ENCODE results near the gene CLIP2.
"Not testable (repeated sequence)": the region's sequence is repeated elsewhere in the genome, so short reads cannot be mapped to it uniquely, and the experiment has no call there.

CLIP2 gene

DNA sequence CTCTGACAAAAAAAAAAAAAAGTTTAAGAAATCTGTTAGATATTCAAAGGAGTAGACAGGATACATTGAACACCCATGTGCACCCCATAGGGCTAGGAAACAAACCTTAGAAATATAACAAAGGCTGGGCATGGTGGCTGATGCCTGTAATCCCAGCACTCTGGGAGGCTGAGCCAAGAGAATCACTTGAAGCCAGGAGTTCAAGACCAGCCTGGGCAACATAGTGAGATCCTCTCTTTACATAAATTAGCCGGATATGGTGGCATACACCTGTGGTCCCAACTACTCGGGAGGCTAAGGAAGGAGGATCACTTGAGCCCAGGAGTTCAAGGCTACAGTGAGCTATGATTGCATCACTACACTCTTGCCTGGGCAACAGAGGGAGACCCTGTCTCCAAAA, 15.3 kb downstream of the CLIP2 start:
- no peak overlapping the region for H3K4me3 Mint-ChIP-seq
- ATAC-seq, result no peak

DNA sequence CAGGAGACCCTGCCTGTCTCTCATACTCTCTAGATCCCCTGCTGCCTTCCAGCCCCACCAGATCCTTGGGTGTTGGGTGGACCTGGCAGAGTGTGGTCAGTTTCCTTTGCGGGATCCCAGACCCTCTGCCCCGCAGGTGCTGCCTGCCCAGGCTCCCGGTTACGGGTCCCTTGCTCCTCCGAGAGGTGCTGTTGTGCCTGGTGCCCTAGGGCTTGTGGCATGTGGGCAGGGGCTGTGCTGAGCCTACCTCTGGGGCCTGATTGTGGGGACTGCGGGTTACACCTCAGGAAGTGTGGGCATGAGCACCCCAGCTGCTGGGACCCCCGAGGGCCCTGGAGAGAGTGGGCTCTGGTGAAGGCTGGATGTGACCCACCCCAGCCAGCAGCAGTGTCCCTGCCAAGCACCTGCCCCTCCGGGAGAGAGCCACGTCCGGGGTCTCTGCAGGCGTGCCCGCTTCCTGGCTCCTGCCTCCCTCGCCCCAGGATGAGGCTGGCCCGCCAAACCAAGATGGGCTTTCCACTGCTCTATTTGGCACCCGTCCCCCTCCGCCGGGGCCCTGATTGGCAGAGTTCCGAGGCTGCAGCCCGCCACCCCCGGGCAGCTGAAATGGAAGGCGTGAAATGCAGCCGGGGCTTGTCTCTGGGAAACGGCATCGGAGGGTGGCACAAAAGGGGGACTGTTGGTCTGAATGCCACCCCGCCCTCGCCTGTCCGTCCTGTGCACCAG, 17.0 kb downstream of the CLIP2 start:
- Mint-ChIP-seq H3K27me3 (peaks cover 25% of the 10 kb centered on the region), H3K27ac (peak overlapping the region in 1 of 2 donors; percentile 34), H3K4me3 (peak overlapping the region; percentile 79), H3K9me3 (no peaks in the 10 kb centered on the region), H3K4me1 (peaks cover 24% of the 10 kb centered on the region)
- DNase-seq (peak in 1 of 2 donors; percentile 26), ATAC-seq (peak; percentile 59)

More for the DNA sequence above, 15.3 kb downstream of the CLIP2 start:
- peak overlapping the region; percentile 46 to 63 for H3K27ac Mint-ChIP-seq
- peaks cover 25% of the 10 kb centered on the region for H3K27me3 Mint-ChIP-seq
- no peak for DNase-seq
- no peaks in the 10 kb centered on the region for H3K9me3 Mint-ChIP-seq
- H3K4me1 Mint-ChIP-seq, result peaks cover 24% of the 10 kb centered on the region

DNA sequence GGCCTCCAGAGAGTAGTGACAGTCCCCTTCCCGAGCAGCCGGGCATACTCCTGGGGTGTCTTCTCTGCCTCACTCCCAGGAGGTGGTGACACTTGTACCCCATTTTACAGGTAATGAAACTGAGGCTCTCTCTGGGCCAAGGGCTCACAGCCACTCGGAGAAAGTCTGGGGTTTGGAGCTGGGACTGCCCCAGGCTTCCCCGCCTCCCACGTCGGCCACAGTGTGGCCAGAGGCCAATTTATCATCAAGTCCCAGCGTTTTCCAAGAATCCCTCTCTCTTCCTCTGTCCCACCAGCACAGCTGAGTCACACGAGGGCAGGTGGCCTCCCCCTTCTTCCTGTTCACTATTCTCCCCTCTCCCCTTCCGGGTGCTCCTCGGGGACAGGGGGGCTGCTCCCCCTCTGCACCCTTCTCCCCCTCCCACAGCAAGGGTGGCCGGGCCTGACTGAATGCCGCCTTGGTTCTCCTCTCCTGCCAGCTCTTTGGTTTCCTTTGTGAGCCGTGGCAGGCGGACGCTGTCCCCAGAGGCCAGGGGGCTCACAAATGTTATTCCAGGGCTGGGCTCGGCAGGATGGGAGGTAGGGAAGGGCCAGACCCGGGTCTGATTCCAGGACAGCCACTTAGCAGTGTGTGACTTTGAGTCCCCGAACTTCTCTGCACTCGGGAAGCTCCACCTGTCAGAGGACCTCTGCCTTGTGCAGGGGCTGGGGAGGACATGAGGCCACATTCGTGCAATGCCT, 17.7 kb downstream of the CLIP2 start:
- peaks cover 25% of the 10 kb centered on the region for H3K27me3 Mint-ChIP-seq
- H3K27ac Mint-ChIP-seq, result no peak overlapping the region
- peak; percentile 15 to 42 for DNase-seq
- ATAC-seq, result peak; percentile 77
- H3K4me1 Mint-ChIP-seq, result peaks cover 24% of the 10 kb centered on the region
- H3K4me3 Mint-ChIP-seq, result peak overlapping the region; percentile 79
- H3K9me3 Mint-ChIP-seq, result no peaks in the 10 kb centered on the region

DNA sequence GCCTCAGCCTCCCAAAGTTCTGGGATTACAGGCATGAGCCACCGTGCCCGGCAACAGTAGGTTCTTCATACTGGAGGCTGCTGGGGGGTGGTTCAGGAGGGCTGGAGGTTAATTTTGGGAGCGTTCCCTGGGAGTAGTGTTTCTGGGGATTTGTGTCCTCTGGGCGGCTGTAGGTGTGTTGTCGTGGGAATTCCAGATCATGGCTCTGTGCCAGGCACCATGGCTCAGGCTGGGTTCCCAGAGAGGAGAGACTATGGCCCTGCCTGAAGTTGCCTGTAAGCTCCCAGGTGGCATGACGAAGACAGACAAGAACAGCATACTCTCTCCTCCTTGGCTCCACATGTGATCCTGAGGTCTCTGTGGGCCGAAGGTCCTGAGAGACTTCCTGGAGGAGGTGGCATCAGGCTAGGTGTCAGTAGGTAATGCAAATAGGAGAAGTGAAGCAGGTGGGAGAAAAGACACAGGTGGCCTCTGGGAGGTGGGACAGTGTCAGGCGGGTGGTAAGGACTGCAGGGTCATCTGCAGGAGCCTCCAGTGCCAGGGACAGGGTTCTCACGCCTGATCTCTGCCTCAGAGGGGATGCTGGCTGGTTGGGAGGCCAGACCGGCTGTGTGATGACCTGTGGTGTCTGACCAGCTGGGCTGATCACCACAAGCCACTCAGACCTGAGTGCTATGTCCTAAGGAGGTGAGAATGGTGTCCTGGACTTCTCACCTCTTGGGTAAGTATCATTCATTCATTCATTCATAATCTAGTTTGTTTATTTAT, 18.7 kb downstream of the CLIP2 start:
- peaks cover 24% of the 10 kb centered on the region for H3K4me1 Mint-ChIP-seq
- H3K4me3 Mint-ChIP-seq, result no peak overlapping the region
- no peak overlapping the region for H3K27ac Mint-ChIP-seq
- peaks cover 25% of the 10 kb centered on the region for H3K27me3 Mint-ChIP-seq
- ATAC-seq, result no peak
- no peak for DNase-seq
- no peaks in the 10 kb centered on the region for H3K9me3 Mint-ChIP-seq

DNA sequence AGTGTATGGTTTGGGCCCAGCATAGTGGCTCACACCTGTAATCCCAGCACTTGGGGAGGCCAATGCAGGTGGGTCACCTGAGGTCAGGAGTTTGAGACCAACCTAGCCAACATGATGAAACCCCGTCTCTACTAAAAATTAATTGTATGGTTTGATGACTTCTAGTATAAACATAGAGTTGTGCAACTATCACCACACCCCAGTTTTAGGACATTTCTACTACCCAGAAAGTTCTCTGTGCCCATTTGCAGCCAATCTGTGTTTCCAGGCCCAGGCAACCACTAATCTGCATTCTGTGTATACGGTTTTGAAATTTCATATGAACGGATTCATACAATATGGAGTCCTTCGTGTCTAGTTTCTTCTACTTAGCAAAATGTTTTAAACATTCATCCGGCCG, 20.0 kb downstream of the CLIP2 start:
- no peak overlapping the region for H3K4me3 Mint-ChIP-seq
- DNase-seq (no peak), ATAC-seq (no peak)
- H3K27me3 Mint-ChIP-seq, result peaks cover 25% of the 10 kb centered on the region
- H3K27ac Mint-ChIP-seq, result no peak overlapping the region
- no peaks in the 10 kb centered on the region for H3K9me3 Mint-ChIP-seq
- H3K4me1 Mint-ChIP-seq, result peaks cover 24% of the 10 kb centered on the region

DNA sequence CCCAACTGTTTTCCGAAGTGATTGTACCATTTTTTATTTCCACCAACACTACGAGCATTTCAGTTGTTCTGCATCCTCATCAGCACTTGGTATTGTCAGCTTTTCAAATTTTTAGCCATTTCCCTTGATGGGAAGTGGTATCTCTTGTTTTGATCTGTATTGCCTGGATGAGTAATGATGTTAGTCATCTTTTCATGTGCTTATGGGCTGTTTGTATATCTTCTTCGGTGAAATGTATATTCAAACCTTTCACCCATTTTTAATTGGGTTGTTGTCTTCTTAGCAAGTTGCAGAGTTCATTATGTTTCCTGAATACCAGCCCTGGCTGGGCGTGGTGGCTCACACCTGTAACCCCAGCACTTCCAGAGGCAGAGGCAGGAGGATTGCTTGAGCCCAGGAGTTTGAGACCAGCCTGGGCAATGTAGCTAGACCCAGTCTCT, 22.1 kb downstream of the CLIP2 start:
- DNase-seq (no peak), ATAC-seq (no peak)
- peaks cover 16% of the 10 kb centered on the region for H3K4me1 Mint-ChIP-seq
- H3K9me3 Mint-ChIP-seq, result no peaks in the 10 kb centered on the region
- H3K4me3 Mint-ChIP-seq, result no peak overlapping the region
- H3K27me3 Mint-ChIP-seq, result peaks cover 17% of the 10 kb centered on the region
- H3K27ac Mint-ChIP-seq, result no peak overlapping the region

DNA sequence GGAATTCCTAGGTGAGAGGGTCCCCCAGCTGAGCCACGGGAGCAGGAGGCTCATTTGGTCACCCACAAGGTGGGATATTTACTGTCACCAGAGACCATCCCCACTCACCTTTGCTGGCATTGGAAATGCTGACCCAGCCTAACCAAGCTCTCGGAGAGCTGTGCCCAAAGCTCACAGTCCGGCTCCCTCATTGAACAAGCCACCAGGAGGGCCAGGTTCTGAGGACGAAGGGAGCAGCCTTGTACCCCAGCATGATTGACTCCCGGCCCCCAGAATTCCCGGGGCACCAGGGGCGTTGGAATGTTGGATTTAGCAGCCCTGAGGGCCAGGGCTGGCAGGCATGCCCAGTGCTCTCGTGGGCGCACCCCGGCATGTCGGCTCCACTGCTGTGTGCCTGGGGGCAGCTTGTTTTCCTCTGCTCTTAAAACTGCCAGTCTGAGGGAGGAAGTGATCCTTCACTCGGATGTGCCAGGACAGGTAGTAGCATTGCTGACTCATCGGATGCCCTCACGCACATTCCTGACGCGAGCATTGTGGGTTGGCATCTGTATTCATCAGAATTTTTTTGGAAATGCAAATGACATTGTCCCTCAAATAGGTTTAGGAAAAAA, 23.3 kb downstream of the CLIP2 start:
- no peak overlapping the region for H3K4me3 Mint-ChIP-seq
- H3K4me1 Mint-ChIP-seq, result peaks cover 4% of the 10 kb centered on the region
- ATAC-seq (no peak), DNase-seq (no peak)
- no peaks in the 10 kb centered on the region for H3K9me3 Mint-ChIP-seq
- peak overlapping the region in 1 of 2 donors; percentile 61 for H3K27ac Mint-ChIP-seq
- peaks cover 5% of the 10 kb centered on the region for H3K27me3 Mint-ChIP-seq

DNA sequence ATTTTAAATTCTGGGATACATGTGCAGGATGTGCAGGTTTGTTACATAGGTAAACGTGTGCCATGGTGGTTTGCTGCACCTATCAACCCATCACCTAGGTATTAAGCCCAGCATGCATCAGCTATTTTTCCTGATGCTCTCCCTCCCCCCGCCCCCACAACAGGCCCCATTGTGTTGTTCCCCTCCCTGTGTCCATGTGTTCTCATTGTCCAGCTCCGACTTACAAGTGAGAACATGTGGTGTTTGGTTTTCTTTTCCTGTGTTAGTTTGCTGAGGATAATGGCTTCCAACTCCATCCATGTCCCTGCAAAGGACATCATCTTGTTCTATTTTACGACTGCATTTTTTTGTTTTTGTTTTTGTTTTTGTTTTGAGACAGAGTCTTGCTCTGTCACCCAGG, 26.7 kb downstream of the CLIP2 start:
- H3K4me1 Mint-ChIP-seq, H3K27me3 Mint-ChIP-seq, H3K27ac Mint-ChIP-seq, DNase-seq, H3K9me3 Mint-ChIP-seq, H3K4me3 Mint-ChIP-seq, ATAC-seq: not testable (repeated sequence)

DNA sequence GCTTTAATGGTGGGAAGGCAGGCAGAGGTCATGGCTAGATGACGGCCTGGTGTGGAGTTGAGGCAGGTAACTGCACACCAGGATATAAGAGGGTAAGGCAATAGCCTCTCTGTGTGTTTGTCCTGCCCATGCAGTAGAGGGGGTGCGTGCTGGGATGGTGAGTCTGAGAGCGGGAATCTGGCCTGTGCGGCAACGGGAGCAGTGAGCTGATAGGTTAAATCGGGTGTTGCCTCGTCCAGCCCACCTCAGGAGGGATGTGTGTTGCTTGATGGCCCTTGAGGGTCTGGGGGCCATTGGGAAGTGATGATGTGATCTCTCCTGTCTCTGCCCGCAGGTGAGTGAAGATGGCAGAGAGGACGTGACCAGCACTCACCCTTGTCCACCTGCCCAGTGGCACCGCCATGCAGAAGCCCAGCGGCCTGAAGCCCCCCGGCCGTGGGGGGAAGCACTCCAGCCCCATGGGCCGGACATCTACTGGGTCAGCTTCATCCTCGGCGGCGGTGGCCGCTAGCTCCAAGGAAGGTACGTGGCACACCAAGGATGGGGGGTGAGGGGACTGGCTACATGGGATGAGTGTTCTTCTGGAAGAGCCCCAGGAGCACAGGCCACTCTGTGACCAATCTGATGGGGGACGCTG, 28.1 kb downstream of the CLIP2 start:
- no peak for DNase-seq
- no peak overlapping the region for H3K4me3 Mint-ChIP-seq
- peaks cover 7% of the 10 kb centered on the region for H3K4me1 Mint-ChIP-seq
- H3K9me3 Mint-ChIP-seq, result no peaks in the 10 kb centered on the region
- peak overlapping the region in 1 of 2 donors; percentile 34 for H3K27ac Mint-ChIP-seq
- ATAC-seq, result no peak
- H3K27me3 Mint-ChIP-seq, result no peaks in the 10 kb centered on the region

DNA sequence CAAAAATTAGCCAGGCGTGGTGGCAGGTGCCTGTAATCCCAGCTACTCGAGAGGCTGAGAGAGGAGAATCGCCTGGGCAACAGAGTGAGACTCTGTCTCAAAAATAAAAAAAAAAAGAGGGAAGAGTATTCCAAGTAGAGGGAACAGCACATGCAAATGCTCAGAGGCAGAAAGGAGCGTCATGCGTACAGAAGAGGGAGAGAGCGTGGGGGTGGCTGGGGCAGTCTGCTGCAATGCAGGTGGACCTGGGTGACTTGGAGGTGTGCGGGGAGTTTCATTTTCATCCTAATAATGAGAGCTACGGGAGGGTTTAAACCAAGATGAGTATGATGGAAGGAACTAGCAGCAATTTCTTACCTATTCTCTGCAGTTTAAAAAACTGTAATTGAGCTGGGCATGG, 28.8 kb downstream of the CLIP2 start:
- H3K4me3 Mint-ChIP-seq, result no peak overlapping the region
- H3K27me3 Mint-ChIP-seq, result no peaks in the 10 kb centered on the region
- H3K4me1 Mint-ChIP-seq, result peaks cover 7% of the 10 kb centered on the region
- H3K9me3 Mint-ChIP-seq, result no peaks in the 10 kb centered on the region
- DNase-seq (no peak), ATAC-seq (no peak)
- H3K27ac Mint-ChIP-seq, result peak overlapping the region in 1 of 2 donors; percentile 35

DNA sequence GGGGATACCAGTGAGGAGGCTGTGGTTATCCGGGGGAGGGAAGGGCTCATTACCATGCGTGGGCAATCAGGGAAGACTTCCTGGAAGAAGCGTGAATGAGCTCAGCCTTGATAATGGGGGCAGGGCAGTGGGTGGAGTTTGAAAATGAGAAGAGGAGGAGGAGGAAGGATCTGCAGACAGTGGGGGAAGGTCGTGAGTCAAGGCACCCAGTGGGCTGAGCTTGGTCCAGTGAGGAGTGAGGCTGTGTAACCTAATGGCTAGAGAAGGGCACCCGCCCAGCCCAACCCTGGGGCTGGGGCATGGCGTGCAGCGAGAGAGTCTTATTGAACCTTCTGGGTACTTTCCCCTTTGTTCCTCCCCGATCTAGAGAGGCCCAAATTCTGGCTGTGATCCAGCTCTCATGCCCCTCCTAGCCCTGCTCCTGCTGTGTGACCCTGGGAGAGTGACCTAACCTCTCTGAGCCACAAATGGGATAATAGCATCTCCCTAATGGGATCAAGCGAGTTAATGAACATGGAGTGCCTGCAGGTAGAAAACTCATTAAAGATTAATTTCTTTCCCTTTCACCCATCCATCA, 31.5 kb downstream of the CLIP2 start:
- H3K4me1 Mint-ChIP-seq, result peaks cover 7% of the 10 kb centered on the region
- no peaks in the 10 kb centered on the region for H3K27me3 Mint-ChIP-seq
- no peaks in the 10 kb centered on the region for H3K9me3 Mint-ChIP-seq
- no peak for DNase-seq
- H3K4me3 Mint-ChIP-seq, result no peak overlapping the region
- H3K27ac Mint-ChIP-seq, result no peak overlapping the region
- no peak for ATAC-seq

DNA sequence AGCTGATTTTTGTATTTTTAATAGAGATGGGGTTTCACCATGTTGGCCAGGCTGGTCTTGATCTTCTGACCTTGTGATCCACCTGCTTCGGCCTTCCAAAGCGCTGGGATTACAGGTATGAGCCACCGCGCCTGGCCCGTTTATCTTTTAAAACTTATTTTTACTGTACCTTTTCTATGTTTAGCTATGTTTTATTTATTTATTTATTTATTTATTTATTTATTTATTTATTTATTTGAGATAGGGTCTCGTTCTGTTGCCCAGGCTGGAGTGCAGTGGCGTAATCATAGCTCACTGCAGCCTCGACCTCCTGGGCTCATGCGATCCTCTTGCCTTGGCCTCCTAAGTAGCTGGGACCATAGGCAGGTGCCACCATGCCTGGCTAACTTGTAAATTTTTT, 33.7 kb downstream of the CLIP2 start:
- H3K27ac Mint-ChIP-seq, H3K4me3 Mint-ChIP-seq, DNase-seq, H3K9me3 Mint-ChIP-seq, H3K27me3 Mint-ChIP-seq, ATAC-seq, H3K4me1 Mint-ChIP-seq: not testable (repeated sequence)

DNA sequence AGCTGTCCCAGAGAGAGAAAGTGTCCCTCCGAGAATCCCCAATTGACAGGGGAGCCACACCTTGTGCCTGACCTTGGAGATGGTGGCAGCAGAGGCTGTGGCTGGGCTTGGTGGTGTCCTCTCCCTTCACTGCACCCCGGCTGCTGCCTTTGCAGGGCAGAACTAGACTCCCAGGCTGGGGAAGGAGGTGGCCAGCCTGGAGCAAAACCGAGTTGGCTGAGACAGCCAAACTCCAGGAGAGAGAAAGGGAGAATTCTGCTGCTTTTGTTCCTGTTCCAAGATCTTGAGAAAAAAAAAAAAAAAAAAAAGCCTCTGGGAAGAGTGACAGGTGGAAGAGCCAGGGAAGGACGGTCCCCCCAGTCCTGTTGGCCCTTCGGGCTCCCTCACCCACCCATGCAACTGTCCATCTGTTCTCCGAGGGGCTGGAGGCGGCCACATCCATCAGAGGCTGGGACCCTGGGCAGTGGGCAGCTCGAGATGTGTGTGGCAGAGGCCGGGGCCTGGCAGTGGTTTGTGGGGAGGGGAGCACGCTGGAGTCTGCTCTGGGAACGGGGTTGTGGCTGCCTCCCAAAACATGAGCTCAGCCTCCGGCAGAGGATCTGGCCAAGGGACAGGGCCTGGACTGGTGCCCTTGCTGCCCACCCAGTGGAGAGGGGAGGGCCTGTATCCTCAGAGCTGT, 35.5 kb downstream of the CLIP2 start:
- Mint-ChIP-seq H3K4me3 (no peak overlapping the region), H3K9me3 (no peaks in the 10 kb centered on the region), H3K27me3 (no peaks in the 10 kb centered on the region), H3K27ac (no peak overlapping the region), H3K4me1 (peaks cover 7% of the 10 kb centered on the region)
- DNase-seq (no peak), ATAC-seq (no peak)

DNA sequence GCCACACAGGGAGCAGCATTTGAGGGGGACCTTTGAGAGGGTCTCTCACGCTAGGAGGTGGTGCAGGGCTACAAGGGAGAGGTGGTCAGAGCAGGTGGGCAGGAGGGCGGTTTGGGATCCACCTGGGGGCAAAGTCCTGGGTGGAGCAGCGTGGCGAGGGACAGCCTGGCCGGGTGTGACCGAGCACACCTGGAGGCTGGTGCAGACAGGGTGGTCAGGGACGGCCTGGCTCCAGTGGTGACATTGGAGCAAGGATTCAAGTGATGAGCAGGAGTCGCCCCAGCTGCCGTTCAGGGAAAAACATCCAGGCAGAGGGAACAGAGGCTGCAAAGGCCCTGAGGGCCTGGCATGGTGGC, 36.0 kb downstream of the CLIP2 start:
- no peak for DNase-seq
- Mint-ChIP-seq H3K27me3 (no peaks in the 10 kb centered on the region), H3K9me3 (no peaks in the 10 kb centered on the region), H3K4me3 (no peak overlapping the region), H3K4me1 (peaks cover 6% of the 10 kb centered on the region), H3K27ac (no peak overlapping the region)
- no peak for ATAC-seq

Data from stimulated activated naive CD8-positive, alpha-beta T cell treated with anti-CD3 and anti-CD28 coated beads, Interleukin-15, amount 100 ng/mL, for 72 hours (primary cell).